ENCODE data around the gene SHQ1.
"Not testable (repeated sequence)": the region's sequence is repeated elsewhere in the genome, so short reads cannot be mapped to it uniquely, and the experiment has no call there.

Gene SHQ1

DNA sequence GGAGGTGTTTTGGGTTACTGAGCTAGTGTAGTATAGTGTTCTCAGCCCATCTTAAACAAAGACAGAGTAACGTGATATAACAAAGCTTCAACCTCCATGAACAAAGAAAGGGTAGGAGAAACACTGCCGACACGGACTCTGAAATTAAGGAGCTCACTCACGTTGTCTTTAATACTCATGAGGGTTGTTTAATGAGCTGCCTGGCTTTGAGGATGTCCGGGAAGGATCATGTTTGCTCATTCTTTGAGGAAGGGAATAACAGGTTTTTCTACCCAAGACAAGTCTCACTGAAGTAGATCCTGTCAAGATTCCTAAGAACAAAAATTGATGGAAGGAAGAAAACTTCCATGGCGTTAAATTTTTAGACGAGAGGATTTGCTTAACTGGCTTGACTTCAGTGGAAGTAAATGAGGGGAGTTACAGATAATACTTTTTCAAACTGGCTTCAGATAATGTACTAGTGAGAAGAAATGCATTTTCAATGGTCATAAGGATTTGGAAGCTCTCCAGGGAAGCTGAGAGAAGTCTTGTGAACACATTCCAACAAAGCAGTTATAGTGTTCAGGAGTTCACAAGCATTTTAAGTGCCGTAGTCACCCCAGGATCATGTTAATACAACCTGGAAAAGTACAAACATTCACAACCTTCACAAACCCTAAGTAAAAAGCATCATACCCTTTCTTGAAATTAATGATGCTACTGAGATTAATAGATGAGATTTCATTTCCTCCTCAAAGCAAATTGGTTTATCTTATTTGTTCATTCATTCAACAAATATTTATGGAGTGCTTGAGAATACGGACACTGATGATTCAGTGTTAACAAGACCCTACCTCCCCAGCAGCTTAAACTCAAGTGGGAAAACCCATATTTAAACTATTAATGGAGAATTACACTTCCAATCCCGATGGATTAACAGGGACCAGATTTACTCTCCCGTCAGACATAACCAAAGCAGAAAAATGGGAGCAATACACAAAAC lies 101.5 kb downstream of the SHQ1 start:
- peak; percentile 71 for DNase-seq

DNA sequence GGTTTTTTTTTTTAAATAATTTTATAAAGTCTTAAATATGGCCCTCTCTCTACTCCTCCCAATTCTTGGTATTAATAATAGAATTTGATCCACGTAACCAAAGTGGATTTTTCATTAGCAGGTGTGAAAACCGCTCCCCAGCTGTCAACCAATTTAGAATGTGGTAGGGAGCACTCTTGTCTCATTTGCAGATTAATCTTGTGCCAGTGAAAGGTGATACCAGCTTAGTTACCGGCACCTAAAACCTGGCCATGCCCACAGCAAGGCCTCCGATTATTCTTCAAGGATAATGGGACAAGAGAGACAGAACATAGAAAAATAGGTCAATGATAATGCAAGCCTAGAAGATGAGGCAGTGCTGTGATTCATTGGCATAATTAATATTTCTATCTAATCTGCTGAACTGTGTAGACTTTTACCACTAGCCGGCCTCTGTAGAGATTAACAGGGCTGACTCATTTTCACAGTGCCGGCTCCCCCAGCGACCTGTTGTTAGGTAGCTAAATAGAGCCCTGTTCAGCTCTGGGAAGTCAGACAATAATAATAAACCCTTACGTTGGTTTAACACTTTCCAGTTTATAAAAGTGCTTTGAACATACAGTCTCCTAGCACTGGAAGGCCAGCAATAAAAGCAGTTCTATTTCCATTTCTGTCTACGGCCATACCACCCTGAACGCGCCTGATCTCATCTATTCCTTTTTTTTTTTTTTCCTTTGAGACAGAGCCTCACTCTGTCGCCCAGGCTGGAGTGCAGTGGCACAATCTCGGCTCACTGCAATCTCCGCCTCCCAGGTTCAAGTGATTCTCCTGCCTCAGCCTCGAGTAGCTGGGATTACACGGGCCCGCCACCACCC lies 102.9 kb downstream of the SHQ1 start:
- DNase-seq, result no peak

DNA sequence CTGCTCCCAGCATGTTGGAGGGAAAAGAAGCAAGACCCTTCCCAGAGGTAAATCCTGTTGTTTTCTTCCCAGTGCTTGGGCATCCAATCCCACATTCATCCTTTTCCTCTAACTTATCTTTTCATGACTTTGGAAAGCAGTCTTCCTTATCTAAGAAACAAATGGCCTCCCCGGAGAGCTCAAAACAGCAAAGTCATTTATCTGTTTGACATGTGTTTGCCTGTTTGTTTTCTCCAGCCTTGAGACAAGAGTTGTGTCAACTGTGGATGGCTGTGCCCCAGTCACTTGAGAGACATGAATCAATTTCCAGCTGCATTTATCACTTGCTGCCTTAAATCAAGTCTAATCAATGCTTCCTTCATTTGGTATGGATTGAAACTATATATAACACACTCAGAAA lies 103.9 kb downstream of the SHQ1 start:
- no peak for DNase-seq

DNA sequence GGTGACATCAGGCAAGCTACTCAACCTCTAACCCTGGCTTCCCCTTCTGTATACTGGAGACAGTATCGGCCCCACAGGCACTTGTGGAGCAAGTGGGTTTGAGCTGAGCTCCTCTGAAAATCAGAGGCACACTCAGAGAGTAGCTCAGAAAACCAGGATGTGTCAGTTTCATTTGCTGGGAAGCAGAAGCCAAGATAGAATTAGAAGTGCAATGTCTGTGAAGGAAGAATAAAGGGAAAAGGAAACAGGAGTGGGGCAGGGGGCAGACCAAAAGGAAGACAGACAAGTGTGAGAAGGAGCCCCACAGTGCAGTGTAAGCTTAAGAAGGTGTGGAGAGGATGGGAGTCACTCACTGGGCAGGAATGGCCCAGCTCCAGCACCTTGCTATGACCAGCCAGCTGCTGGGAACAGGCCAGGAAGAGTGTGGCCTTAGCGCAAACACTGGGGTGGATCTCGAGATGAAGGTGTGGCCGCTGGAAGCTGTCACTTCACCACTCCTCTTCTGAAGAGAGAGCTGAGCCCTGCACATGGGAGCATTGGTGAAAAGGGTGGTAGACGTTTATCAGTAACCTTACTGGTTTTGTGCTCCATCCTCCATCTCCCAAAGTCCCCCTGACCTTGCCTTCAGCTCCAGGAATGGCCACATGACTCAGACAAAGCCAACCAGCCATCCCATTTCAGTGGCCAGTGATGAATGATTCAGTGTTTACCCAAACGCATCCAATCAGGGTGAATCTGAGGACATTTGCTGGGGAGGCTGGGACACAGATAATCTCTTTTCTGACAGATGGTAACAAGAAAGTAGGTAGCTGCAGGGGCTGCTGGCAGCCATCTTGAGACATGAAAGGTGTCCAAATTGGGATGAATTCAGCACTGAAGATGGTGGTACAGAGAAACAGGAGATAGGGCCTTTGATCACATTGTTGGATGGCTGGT lies 108.4 kb downstream of the SHQ1 start:
- DNase-seq, result peak; percentile 3

DNA sequence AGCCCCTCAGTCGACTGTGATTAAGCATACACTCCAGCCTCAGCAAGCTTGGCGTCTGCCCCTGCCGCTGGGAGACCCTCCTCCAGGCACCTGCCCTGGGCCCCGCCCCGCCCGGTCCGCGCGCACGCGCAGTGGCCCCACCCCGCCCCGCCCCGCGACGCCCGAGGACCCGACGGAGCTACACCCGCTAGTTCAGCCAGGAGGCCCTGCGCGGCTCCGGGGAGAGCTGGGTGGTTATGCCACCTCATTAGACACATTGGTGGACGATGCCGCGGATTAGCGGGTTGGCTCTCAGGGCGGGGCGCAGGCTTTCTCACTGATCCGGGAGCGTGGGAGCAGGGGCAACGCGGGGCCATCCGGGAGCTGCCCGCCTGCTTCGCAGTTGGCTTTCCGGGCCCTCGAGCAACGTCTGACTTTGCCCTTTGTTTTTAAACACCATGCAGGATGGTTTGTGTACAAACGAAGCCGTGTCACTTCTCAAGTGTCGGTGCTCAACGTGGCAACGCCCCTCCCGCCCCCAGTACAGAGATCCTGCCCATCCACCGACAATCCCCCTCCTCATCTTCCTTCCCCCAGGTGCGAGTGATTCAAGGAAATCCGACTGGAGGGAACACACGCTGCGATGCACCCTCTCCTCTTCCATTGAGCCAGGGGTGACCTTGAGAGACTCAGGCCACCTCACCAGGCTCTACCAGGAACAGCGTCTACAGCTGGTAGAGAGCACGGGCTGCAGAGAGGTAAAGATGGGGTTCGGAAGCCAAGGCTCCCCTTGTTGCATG lies 109.3 kb downstream of the SHQ1 start:
- DNase-seq, result no peak

DNA sequence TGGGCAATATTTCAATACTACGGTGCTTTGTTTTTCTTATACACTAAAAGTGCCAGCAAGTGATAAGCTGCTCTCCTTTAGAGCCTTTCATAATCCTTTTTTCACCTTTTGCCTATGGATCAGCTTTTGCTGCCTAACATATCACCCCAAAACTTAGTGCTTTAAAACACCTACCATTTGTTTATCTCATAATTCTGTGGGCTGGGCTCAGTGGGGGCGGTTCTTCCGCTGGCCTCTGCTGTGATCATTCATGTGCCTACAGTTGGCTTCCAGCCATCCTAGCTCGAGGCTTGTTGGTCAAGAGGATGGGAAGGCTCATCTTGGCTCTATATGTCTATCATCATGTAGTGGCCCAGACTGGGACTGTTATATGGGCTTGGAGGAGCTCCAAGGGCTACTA lies 113.2 kb downstream of the SHQ1 start:
- not testable (repeated sequence) for DNase-seq

DNA sequence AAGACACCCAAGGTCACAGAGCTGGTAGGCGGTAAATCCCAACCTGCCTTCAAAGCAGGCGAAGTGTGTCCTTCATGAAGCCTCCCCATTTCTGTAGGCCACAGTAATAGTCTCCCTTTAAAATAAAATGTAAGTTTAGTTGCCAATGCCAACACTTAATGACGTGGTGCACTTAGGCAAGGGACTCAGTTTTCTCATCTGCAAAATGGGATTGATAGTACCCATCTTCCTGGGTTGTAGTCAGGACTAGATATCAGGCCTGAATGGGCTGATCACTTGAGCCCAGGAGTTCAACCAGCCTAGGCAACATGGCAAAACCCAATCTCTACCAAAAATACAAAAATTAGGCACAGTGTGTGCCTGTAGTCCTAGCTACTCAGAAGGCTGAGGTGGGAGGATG lies 114.6 kb downstream of the SHQ1 start:
- DNase-seq, result no peak

DNA sequence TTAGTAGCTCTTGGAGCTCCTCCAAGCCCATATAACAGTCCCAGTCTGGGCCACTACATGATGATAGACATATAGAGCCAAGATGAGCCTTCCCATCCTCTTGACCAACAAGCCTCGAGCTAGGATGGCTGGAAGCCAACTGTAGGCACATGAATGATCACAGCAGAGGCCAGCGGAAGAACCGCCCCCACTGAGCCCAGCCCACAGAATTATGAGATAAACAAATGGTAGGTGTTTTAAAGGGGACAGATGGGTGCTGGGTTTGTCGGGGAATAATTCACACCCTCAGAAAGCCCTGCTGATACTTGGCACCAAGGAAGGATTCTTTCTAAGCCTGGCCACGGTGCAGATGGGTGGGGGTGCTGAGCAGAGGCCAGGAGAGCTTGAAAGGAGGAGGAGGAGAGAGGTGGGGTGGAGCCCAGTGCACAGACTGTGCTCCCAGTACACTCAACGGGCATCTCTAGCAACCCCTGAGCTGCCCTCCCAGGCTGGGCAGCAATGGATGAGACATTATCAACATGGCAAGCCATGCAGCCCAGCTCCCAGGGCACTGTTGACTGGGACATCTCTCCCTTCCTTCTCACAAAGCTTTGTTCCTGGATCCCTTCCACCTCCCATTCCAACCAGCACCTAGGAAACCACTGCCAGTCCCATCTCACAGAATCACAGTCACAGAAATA lies 115.4 kb downstream of the SHQ1 start:
- DNase-seq, result not testable (repeated sequence)

DNA sequence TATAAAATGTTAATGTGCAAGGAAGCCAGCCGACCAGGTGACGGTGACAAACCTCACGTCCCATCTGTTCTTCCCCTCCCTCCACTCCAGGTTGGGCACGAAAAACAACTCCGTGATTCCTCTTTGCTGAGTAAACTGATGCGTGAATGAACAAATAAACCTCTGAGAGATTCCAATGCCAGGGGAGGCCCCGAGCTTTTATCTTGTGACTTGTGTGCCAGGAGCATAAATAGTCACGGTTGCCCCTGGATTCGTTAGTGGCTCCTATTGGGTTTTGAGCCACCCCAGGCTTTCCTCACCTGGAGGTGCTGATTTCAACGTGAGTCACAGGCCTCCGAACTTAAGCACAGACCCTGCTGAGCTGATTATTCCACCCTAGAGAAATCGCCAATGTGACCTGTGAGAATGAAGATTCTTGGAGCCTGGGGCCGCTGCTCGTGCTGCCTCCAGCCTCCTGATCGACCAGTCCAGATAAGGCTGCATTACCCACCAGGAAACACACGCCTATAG lies 119.2 kb downstream of the SHQ1 start:
- no peak for DNase-seq

DNA sequence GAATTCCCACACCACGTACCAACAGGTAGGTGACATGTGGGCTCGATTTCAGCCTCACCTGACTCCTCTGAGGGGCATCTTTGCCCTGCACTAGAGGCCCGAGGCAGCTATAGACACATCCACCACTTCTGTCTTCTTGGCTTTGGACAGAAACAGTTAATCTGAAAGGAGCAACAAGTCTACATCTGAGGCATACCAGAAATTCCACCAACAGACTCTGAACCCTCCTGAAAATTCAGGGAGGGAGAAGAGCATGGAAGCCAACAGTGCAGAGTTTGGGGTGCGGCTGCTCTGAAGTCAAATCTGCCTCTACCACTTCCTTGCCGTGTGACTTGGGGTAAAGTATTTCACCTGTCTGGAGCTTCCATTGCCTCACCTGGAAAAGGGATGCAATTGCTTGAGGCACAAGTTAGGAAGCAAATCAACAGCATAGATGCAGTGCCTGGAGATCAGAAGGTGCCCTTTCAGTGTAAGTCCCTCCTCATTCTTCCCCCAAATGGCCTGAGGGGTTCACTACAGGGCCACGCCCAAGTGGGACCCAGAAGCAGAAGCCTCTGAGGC lies 119.8 kb downstream of the SHQ1 start:
- DNase-seq, result no peak

DNA sequence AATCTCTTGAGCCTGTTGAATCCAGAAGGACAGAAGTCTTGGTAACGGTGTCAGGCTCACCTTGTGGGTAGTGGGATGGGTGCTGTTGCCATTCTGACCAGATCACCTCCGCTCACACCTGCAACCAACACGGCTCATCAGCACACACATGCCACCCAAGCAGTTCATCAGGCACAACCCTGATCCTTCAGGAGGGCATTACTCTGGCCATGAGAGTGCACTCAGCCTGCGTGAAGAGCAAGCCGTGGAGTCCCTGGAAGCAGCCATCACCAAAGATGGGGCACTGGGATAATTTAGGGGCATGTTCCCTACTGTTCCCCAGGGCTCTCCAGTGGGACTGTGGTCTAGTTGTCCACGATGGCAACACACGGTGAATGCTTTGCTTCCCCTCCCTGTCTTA lies 120.5 kb downstream of the SHQ1 start:
- DNase-seq, result no peak

DNA sequence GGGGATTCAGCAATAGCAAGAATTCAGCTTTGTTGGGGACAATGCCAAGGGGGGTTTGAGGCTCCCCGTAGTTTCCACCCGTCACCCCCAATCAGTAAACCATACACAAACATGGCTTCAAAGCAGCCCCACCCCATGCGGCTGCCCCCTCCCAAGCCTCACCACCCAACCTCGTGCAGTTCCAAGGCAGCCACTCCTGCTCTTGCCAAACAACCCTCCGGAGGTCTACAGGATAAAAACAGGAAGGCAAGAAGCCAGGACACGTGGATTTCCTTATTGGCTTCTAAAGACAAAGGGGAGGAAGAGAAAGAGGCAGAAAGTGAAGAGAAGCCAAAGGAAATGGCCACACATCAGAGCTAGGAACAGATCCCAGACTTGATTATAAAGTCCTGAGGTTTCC lies 121.1 kb downstream of the SHQ1 start:
- peak; percentile 11 for DNase-seq

DNA sequence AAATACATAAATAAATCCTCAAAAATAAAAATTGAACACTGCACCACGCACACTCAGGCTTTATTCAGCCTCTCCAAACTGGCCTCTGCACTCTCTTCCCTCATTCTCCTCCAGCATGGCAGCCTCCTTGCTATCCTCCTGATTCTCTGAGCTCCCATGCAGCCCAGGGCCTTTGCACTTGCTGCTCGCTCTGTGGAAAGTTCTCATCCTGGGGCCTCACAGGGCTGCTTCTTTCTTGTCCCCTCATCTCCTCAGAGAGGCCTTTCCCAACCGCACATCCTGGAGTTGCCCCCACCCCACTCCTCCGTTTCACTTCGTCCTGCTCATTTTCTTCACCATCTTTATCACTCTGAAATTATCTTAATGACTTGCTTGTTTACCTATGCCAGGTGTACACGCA lies 123.0 kb downstream of the SHQ1 start:
- DNase-seq, result no peak

DNA sequence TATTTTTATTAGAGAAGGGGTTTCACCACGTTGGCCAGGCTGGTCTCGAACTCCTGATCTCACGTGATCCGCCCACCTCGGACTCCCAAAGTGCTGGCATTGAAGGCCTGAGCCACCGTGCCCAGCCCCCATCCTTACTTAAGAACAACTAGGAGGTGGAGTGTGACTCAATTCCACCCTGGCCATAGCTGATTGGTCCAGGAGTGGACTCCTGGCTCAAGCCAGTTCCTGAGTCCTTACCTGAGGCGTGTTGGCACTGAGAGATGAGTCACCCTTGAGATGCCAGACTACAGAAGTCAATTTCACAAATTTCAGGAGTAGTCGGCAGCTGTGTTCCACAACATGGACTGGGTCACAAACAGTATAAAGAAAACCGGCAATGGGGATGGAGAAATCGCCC lies 124.2 kb downstream of the SHQ1 start:
- DNase-seq, result no peak

DNA sequence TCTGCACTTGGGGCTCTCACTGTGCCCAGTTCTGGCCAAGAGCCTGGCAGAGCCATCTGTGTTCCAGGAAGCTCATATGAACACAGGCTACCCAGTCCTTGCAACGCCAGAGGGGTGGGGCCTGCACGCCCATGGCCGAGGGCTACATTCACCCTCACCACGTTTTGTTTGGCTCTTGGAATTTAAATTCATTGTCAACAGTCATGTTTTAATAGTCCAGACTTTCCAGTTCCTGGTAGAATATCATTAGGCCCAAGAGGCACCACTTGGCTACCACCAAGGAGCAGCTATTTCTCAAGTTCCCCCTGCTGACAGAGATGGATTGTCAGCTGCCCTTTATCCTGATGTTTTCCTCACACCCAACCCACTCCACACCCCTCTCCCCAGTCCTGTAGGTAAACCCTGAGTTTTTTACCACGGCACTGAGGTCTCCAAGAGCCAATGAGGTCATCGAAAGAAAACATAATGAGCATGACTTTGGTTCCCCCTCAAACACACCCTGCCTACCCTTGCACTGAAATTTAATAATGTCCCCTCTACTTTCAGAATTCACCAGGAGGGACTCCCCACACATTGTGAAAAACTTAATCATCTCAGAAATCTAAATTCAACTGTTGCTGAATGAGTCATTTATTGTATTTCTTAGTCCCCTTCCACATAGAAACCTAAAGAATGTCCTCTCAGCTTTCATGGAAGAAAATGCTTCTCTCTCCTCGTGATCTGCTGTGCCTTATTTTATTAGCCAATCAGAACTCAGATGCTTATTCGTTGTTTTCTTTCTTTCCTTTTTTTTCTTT lies 125.1 kb downstream of the SHQ1 start:
- peak; percentile 77 for DNase-seq

DNA sequence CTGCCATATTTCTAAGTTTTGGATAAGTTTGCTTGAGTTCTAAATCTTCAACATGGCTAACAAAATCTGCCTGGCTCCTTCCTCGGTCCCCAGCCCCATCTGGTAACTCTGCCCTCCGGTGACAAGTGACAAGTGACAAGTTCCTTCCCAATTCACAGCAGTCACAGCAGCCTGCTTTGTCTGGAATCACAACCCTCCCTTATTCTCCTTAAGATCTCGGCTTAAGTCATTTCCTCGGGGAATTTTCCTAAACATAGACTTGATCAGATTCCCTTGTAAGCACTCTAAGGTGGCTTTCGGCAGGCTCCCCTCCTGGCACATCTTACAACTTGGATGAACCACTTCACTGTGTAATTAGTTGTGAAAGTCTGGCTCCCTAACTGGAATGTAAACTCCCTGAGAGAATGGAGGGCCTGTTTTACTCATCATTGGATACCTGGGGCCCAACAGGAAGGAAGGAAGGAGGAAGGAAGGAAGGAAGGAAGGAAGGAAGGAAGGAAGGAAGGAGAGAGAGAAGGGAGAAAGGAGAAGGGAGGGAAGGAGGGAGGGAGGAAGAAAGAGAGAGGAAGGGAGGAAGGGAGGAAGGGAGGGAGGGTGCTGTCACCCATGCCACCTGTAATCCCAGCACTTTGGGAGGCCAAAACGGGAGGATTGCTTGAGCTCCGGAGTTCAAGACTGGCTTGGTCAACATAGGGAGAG lies 126.4 kb downstream of the SHQ1 start:
- DNase-seq, result no peak

DNA sequence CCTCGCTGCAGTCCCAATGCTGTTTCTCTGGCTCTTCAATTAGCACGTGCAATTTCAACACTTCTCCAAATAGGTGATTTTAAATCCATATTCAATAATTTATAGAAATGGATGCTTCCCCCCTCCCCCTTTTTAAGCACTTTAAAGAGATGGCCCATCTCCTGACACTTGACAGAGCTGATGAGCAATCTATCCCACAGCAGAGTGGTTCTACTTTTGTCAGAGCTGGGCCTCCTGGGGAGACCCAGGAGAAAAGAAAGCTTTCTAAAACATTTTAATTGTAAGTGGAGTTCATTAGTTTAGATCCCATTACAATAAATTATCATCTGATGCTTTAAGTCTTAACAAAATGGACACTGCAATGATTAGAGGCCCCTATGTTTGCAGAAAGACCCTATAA lies 127.7 kb downstream of the SHQ1 start:
- DNase-seq, result no peak

DNA sequence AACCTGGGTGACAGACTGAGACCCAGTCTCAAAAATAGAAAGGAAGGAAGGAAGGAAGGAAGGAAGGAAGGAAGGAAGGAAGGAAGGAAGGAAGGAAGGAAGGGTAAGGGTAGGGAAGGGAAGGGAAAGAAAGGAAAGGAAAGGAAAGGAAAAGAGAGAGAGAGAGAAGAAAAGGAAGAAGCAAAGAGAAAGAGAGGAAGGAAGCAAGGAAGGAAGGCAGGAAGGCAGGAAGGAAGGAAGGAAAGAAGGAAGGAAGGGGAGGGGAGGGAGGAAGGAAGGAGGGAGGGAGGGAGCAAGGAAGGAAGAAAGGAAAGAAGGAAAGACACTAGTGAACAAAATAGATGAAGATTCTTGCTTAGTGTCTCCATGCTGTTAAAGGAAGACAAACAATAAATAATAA lies 129.1 kb downstream of the SHQ1 start:
- no peak for DNase-seq

DNA sequence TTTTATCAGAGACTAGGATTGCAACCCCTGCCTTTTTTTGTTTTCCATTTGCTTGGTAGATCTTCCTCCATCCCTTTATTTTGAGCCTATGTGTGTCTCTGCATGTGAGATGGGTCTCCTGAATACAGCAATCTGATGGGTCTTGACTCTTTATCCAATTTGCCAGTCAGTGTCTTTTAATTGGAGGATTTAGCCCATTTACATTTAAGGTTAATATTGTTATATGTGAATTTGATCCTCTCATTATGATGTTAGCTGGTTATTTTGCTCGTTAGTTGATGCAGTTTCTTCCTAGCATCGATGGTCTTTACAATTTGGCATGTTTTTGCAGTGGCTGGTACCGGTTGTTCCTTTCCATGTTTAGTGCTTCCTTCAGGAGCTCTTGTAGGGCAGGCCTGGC lies 134.1 kb downstream of the SHQ1 start:
- not testable (repeated sequence) for DNase-seq
